Gastroesophageal sphincter (tissue), 4 donors: Measurements from ENCODE around the gene ARHGAP22. TPM values are rescaled to one million over a fixed set of nuclear protein-coding genes. Genes with fewer than 3 reads are reported as not detected.
A peak's percentile ranks its signal among the peaks of the same experiment; 100 is the strongest.

ENCODE experiments used
- ATAC-seq: fragments of 150-250 bp; one replicate; pipeline ENCODE4 v1.9.1; 2016; ENCODE audit warnings: mild to moderate bottlenecking, moderate library complexity
- H3K27ac ChIP-seq, 4 donors: fragments of 200-600 bp; sonication (generic) in 3 of 4; 1 replicate in 3 of 4; 2 replicates in 1 of 4; pipeline ENCODE4 v1.5.1; 2016 to 2019
- H3K27me3 ChIP-seq: fragments of 200-600 bp; sonication (generic); one replicate; pipeline ENCODE4 v1.5.1; 2019
- H3K36me3 ChIP-seq, 2 donors: fragments of 200-600 bp; sonication (generic); one replicate each; pipeline ENCODE4 v1.5.1; 2019; ENCODE audit warnings: control low read depth in 1 of 2
- H3K4me1 ChIP-seq, 3 donors: fragments of 200-600 bp; sonication (generic); 1 replicate in 2 of 3; 2 replicates in 1 of 3; pipeline ENCODE4 v1.5.1; 2016 to 2019; ENCODE audit warnings: control low read depth in 2 of 3
- H3K4me3 ChIP-seq, 2 donors: fragments of 200-600 bp; sonication (generic); one replicate each; pipeline ENCODE4 v1.5.1; 2019; ENCODE audit warnings: mild to moderate bottlenecking in 1 of 2, moderate library complexity in 1 of 2
- H3K9me3 ChIP-seq, 3 donors: fragments of 200-600 bp; sonication (generic); one replicate each; pipeline ENCODE4 v1.5.1; 2017 to 2019; ENCODE audit warnings: control low read depth in 2 of 3
- CTCF ChIP-seq, 4 experiments: fragments of 200-600 bp in 2 of 4; fragments of 450-650 bp in 2 of 4; sonication (generic) in 1 of 4; IDR thresholded peaks; one replicate each; pipeline ENCODE4 v1.5.1; 2017 to 2019; ENCODE audit warnings: antibody characterized with exemption in 4 of 4, mild to moderate bottlenecking in 2 of 4, moderate library complexity in 2 of 4
- EP300 ChIP-seq: sonication (generic); formaldehyde crosslinking; IDR thresholded peaks from one replicate; pipeline ENCODE4 v1.6.1; 2017; ENCODE audit warnings: antibody characterized with exemption, mild to moderate bottlenecking
- POLR2A ChIP-seq, 2 donors: fragments of 450-650 bp; IDR thresholded peaks; one replicate each; pipeline ENCODE4 v1.6.1; 2017; ENCODE audit warnings: antibody characterized with exemption in 2 of 2, mild to moderate bottlenecking in 2 of 2, moderate library complexity in 1 of 2
- POLR2AphosphoS5 ChIP-seq: sonication (generic); formaldehyde crosslinking; IDR thresholded peaks from one replicate; pipeline ENCODE4 v1.6.1; 2017; ENCODE audit warnings: antibody characterized with exemption
- WGBS, 2 donors: methylation state at CpG; one replicate each; pipeline ENCODE4 v1.1.5; 2018; ENCODE audit warnings: low coverage in 1 of 2; 5-methylcytosine and 5-hydroxymethylcytosine counted together
- total RNA-seq, 4 donors: library from RNA; depleted of rRNA; stranded (reverse); fragments of >200 nt; gene quantifications; one replicate each; pipeline ENCODE4 v1.1.0, GENCODE V29; 2016

The ARHGAP22 gene
- total RNA-seq, 4 donors from 2014 or later = 4.2 to 5.8 (median 5.1) TPM

DNA sequence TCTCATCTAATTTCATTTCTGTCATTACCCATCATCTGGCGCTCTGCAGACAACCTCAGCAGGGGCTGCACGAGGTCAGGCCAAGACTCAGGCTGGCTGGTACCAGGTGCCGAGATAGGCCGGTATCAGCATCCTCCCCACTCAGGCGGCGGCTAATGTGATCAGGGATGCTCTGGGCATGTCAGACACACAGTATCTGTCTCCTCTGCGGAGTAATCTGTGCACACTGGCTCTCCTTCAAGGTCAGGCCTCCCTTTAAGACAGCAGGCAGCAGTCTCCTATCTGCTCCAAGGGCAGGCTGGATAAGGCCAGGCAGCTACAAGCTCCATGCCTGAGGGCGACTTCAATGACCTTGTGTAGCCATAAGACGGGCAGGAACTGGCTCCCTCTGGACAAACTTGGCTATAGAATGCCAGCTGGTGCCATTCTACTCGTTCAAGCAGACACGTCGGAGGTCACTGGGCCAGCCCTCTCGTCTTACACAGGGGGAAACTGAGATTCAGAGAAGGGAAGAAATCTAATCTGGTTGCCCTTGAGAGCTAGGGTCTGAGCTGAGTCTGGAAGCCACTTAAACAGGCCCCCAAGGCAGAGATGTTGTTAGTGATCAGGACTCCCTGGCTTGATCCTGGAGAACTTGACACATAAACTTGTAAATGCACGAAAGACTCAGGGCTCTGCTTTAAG is 59.3 kb downstream of the ARHGAP22 start:
- H3K36me3 ChIP-seq = no peaks in the 10 kb centered on the region
- WGBS, 2 donors = 98 to 100% methylated on average over 1 to 9 of the region's 14 CpGs
- no peaks in the 10 kb centered on the region for H3K4me1 ChIP-seq
- H3K9me3 ChIP-seq = no peaks in the 10 kb centered on the region
- no peak for ATAC-seq
- TF ChIP-seq CTCF (IDR thresholded peaks at IDR 0.05) (no peak), POLR2AphosphoS5 (no peak), EP300 (no peak), POLR2A (IDR thresholded peaks at IDR 0.05) (no peak)
- no peaks in the 10 kb centered on the region for H3K27me3 ChIP-seq
- H3K27ac ChIP-seq = no peak overlapping the region
- H3K4me3 ChIP-seq = no peak overlapping the region

- Histone ChIP-seq H3K9me3 (no peaks in the 10 kb centered on the region), H3K36me3 (no peaks in the 10 kb centered on the region), H3K4me1 (no peaks in the 10 kb centered on the region), H3K4me3 (no peak overlapping the region), H3K27me3 (no peaks in the 10 kb centered on the region), H3K27ac (no peak overlapping the region)
- WGBS, 2 donors = 90% methylated on average over 1 of the region's 3 CpGs; no CpG with 5 or more reads in 1 of the 2 donors
- TF ChIP-seq CTCF (IDR thresholded peaks at IDR 0.05) (no peak), POLR2AphosphoS5 (no peak)
- ATAC-seq = no peak
Measured at GRCh38 chr10:48543182-48543844, 61.6 kb downstream of the ARHGAP22 start.

- H3K4me1 ChIP-seq = no peaks in the 10 kb centered on the region
- no peak for ATAC-seq
- H3K27ac ChIP-seq = no peak overlapping the region
- no peaks in the 10 kb centered on the region for H3K27me3 ChIP-seq
- TF ChIP-seq CTCF (IDR thresholded peaks at IDR 0.05) (no peak), POLR2AphosphoS5 (no peak), EP300 (no peak), POLR2A (IDR thresholded peaks at IDR 0.05) (no peak)
- no peaks in the 10 kb centered on the region for H3K9me3 ChIP-seq
- no peaks in the 10 kb centered on the region for H3K36me3 ChIP-seq
- H3K4me3 ChIP-seq = no peak overlapping the region
- 94% methylated on average over 2 of the region's 6 CpGs; no CpG with 5 or more reads in 1 of the 2 donors for WGBS, 2 donors
Measured at GRCh38 chr10:48542471-48543181, 62.2 kb downstream of the ARHGAP22 start.

DNA sequence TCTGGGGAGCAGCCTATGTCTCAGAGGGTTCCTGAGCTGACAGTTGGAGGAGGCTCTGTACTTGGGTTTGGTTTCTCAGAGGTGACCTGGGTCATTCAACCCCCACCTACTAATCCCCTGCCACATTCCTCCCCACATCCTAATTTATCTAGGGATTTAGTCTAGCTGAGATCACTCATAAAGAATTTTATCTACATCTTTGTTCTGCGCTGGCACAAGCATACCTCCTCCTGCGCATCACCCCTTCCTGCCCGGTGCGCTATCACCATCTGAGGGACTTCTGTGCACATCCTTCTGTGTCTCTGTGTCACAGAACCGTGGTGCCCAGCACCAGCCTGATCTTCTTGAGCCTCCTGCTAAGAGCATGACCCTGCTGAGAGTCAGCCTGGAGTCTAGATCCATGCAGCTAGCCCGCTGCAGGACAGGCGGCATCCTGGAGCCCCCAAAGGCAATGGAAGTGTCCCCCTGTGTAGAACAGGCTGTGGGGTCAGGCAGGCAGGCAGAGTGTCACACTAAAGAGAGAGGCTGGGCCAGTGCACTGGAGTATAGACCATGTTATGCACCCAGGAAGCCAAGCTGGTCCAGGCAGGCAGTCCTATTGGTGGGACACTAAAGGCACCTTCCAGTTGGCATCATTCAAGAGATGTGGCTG is 63.6 kb downstream of the ARHGAP22 start:
- Histone ChIP-seq H3K4me3 (no peak overlapping the region), H3K27ac (no peak overlapping the region), H3K36me3 (no peaks in the 10 kb centered on the region), H3K4me1 (no peaks in the 10 kb centered on the region), H3K9me3 (no peaks in the 10 kb centered on the region), H3K27me3 (no peaks in the 10 kb centered on the region)
- WGBS, 2 donors = 91 to 100% methylated on average over 1 to 5 of the region's 7 CpGs
- peak; percentile 16 for ATAC-seq
- TF ChIP-seq POLR2AphosphoS5 = no peak
- TF ChIP-seq POLR2A (IDR thresholded peaks at IDR 0.05) = no peak
- TF ChIP-seq CTCF (IDR thresholded peaks at IDR 0.05) = no peak
